NCI-H1436 (cell line): ENCODE results near the gene ERC2.

Experiments
- DNase-seq: peaks from one replicate; lab custom pipeline; 2025; lab: John Stamatoyannopoulos, UW

Gene ERC2

GRCh38 chr3:55988905-55989304, 479.4 kb downstream of the ERC2 start:
- no peak for DNase-seq

- no peak for DNase-seq
Measured at GRCh38 chr3:55984626-55985025, 483.6 kb downstream of the ERC2 start.

DNA sequence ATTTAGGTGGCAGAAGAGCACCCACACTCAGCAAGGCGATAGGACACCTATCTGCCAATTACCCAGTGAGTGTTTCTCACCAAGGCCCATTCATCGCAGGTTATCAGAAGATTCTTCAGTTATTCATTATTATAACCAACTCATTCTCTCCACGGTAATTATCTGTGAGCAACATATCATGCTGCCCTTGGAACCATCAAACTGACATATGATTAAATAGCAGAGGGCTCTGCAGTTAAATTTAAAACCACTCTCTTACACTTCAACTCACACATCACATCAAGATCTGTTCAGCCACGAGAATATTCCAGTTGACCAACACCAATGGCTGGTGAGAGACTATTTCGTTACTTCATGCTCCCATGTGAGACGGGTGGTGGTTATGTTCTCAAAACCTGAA, 489.3 kb downstream of the ERC2 start:
- no peak for DNase-seq

GRCh38 chr3:55974421-55975165, 493.7 kb downstream of the ERC2 start:
- no peak for DNase-seq

- no peak for DNase-seq
Measured at GRCh38 chr3:55969634-55970033, 498.6 kb downstream of the ERC2 start.

DNA sequence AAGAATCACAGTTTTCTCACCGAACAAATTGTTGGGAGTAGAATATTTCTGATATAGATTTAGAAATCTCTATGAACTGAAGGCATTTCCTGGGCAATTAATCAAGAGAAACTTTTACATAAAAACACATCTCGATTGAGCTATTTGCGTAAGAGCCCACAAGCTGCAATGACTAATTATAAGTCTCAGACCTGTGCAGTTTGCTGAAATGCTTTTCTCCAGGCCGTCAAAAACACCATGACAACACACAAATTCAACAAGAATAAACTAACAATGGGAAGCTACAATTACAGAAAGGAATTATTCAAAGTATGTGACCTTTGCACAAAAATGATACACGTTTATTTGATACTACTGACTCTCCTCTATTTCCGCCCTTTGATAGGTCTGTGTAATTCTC, 499.9 kb downstream of the ERC2 start:
- no peak for DNase-seq

DNA sequence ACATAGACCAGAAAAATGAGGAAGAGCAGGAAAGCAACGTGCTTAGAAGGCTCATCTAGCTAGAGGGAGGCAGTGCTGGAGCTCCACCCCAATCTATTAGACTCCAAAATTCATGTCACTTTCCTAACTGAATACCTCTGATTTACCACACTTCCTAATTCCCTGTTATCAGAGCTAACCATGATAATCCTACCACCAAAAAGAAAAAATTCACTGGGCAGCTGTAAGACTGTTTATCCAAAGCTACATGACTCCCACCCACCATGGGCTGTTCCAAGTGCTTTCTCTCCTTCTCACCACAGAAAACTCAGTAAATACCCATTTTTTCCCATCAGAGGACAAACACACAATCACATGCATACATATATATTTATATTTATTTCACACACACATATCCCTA, 501.7 kb downstream of the ERC2 start:
- DNase-seq: no peak

- DNase-seq: no peak
Measured at GRCh38 chr3:55965776-55966175, 502.5 kb downstream of the ERC2 start.

DNA sequence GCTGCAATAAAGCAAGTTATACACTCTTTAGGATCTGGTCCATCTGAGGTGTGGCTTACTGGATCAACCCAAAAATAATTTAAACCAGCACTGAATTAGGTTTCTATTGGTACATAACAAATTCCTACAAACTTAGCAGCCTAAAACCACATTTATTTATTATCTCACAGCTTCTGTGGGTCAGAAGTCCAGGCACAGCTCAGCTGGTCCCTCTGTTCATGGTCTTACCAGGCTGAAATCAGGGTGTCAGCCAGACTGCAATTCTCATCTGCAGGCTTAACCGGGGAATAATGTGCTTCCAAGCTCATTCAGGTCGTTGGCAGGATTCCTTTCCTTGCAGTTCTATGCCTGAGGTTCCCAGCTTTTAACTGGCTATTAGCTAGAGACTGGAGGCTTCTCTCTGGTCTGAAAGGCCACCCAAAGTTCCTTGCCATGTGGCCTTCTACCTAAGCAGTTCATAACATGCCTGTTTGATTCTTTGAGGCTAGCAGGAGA, 503.7 kb downstream of the ERC2 start:
- DNase-seq: no peak

- DNase-seq: no peak
Measured at GRCh38 chr3:55963601-55964000, 504.7 kb downstream of the ERC2 start.

GRCh38 chr3:55959471-55960080, 508.7 kb downstream of the ERC2 start:
- DNase-seq: no peak

DNA sequence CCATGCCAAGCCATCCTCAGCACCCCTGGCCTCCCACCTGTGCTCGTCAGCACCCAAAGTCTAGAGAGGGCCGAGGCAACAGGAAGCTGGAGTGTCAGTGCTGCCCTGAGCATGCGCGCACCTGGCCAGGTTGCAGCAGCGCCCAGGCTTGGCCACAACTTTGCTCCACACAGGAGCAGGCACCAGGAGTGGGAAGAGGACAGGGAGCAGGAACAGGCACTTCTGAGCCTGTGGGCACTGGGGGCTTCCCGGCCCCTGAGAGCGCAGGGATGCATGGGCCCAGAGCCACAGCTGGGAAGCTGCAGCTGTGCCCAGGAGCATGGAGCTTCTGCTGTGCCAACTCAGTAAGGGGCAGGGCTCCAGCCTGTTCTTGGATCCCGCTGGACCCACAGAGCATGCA, 509.7 kb downstream of the ERC2 start:
- DNase-seq: no peak

DNA sequence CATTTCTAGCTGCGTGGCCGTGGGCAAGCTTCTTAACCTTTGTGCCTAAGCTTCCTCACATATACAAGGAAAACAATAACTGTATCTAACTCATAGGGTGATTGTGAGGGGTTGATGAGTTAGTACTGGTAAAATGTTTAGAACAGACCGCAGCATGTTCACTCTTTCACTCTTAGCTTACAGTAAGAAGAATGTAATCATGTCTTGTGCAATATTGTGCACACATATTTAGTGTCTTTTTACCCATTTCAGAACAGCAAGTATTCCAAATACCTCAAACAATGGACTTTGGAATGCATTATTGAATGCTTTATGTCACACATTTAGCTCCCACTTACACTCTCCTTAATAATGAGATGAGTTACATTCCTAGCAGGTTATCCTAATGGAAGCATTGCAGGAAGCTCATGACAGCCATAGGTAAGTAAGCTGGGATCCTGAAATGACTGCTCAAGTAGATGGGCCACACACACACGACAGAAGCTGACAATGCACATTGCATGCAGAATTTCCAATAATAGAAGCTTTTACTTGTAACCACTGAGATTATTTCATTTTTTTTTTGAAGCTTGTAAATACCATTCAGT, 512.3 kb downstream of the ERC2 start:
- DNase-seq: no peak

GRCh38 chr3:55951388-55951787, 516.9 kb downstream of the ERC2 start:
- DNase-seq: no peak

DNA sequence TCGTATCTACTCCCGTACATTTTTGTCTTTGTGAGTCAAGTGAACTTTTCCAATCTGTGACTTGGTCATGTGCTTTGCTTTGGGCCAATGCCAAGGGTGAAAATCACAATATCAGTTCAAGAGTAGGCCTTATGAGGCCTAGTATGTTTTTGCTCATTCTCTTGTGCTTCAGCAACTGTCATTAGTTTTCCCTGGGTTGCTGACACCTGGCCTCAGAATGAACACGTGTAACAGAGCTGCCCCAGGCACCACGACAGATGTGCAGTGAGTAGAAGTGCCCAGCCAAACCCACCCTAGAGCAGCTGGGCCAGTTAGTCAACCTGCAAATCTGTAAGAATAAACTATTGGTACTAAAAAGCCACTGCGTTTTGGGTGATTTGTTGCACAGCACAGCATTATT, 520.9 kb downstream of the ERC2 start:
- DNase-seq: no peak

DNA sequence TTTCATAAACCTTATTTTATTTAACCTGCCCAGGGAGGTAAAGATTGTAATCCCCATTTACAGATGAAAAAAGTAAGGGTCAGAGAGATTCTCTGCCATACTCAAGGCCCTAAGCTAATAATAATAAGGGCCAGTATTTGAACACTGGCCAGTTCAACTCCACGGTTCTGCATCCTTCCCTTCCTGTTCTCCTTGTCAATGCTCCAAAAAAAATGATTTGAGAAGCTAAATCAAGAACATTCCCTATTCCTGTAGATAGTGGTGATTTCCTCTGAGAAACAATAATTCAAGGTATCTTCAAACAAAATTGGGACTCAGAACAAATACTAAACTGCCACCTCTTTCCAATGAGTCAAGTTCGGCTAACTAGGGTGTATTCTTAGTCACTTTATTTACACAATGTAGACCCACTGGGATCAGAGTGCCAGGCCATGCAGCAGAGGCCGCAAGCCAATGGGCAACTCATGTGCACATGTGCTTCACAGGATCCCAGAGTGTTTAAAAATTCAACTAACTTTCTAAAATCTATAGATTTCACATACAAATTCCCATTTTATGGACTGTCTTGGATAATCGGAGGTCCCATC, 521.6 kb downstream of the ERC2 start:
- no peak for DNase-seq

- DNase-seq: no peak
Measured at GRCh38 chr3:55942868-55943267, 525.4 kb downstream of the ERC2 start.

- no peak for DNase-seq
Measured at GRCh38 chr3:55939287-55939686, 529.0 kb downstream of the ERC2 start.

DNA sequence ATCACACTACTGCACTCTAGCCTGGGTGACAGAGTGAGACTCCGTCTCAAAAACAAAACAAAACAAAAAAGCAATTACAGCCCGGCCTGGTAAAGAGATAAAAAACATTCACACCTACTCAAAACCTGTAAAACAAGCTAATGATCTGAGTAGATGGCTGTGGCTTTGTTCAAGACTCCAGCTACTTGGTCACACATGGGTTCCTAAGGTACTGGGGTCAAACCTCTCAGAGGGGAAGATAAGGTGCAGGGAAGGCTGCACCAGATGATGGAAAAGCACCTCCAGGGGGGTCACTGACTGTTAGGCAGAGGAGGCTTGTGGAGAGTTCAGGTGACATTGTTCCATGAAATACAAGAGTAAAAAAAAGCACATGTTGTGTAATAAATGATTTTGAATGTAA, 531.0 kb downstream of the ERC2 start:
- no peak for DNase-seq

GRCh38 chr3:55936549-55937052, 531.7 kb downstream of the ERC2 start:
- no peak for DNase-seq

DNA sequence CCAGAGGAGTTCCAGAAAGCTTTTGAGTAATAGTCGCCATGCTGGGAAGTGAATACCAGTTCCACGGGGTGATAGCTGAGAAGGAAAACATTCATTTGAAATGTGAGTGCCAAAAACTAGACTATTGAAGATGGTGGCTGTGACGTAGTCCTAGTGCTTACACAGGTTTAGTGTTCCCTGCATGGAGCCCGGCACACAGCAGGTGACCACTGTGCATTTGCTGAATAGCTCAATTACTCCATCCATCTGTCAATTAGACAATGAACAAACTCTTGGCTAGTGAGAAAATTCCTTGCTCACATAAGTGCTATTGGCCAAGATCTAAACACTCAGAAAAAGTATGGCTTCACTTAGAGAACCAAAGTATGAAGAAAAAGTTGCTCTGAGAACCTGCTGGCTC, 533.0 kb downstream of the ERC2 start:
- no peak for DNase-seq

DNA sequence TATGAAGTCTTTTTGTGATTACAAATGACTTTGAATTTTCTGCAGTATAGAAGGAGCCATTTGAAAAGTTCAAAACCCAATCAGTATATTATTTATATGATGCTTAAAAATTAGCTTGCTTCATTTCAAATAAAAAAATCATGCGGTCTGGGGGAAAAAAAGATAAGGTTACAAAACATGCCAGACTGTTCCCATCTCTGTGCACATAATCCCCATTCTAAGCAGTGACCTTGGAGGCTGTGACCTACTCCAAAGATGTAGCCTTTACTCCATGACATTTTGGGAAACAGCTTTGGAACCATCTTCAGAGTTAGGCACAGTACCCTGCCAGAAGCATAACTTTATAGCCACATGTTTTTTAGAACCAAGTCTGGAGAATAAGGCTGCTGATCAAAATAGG, 533.5 kb downstream of the ERC2 start:
- no peak for DNase-seq
